ENCODE measurements around the gene HIRA.

HIRA gene

DNA sequence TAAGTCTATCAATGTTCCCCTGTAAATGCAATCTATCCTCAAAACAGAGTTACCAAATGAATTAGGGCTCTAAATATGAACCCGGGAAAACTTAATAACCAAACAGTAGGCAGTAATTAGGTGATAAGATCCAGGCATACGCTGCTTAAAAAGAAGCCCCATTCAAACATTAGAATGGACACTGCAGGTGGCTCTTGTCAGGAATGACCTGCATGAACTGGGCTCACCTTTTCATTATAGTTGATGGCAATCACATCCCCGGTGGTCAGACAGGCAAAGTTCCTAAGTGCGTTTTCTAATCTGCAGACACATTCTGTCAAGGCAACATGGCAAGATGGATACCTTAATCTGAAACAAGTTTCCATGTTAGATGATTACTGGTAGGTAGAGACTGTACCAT lies 33.4 kb upstream of the HIRA start:
- Histone ChIP-seq H2AFZ (ENCODE audit: low read depth, low read length) (no peak overlapping the region), H3K9me3 (ENCODE audit: insufficient read depth, low read length) (no peaks in the 10 kb centered on the region), H3K4me1 (ENCODE audit: low read length) (no peaks in the 10 kb centered on the region), H3K9ac (ENCODE audit: low read length) (no peak overlapping the region), H3K36me3 (replicated peaks; ENCODE audit: low read depth, low read length) (peaks cover 66% of the 10 kb centered on the region), H3K79me2 (ENCODE audit: low read length) (no peaks in the 10 kb centered on the region), H3K4me3 (ENCODE audit: low read length) (no peak overlapping the region), H4K20me1 (ENCODE audit: insufficient read depth, low read length) (no peaks in the 10 kb centered on the region; the same call in 1 of the 2 replicates), H3K4me2 (ENCODE audit: low read length) (no peak overlapping the region), H3K27me3 (ENCODE audit: low read depth, low read length) (no peaks in the 10 kb centered on the region), H3K27ac (ENCODE audit: low read length) (no peak overlapping the region)
- no peak for TF ChIP-seq EZH2phosphoT487 (IDR thresholded peaks at IDR 0.05; ENCODE audit: low read depth)
- TF ChIP-seq, protein P1, sequence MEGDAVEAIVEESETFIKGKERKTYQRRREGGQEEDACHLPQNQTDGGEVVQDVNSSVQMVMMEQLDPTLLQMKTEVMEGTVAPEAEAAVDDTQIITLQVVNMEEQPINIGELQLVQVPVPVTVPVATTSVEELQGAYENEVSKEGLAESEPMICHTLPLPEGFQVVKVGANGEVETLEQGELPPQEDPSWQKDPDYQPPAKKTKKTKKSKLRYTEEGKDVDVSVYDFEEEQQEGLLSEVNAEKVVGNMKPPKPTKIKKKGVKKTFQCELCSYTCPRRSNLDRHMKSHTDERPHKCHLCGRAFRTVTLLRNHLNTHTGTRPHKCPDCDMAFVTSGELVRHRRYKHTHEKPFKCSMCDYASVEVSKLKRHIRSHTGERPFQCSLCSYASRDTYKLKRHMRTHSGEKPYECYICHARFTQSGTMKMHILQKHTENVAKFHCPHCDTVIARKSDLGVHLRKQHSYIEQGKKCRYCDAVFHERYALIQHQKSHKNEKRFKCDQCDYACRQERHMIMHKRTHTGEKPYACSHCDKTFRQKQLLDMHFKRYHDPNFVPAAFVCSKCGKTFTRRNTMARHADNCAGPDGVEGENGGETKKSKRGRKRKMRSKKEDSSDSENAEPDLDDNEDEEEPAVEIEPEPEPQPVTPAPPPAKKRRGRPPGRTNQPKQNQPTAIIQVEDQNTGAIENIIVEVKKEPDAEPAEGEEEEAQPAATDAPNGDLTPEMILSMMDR (IDR thresholded peaks at IDR 0.05; ENCODE audit: low read depth, low read length), result no peak

DNA sequence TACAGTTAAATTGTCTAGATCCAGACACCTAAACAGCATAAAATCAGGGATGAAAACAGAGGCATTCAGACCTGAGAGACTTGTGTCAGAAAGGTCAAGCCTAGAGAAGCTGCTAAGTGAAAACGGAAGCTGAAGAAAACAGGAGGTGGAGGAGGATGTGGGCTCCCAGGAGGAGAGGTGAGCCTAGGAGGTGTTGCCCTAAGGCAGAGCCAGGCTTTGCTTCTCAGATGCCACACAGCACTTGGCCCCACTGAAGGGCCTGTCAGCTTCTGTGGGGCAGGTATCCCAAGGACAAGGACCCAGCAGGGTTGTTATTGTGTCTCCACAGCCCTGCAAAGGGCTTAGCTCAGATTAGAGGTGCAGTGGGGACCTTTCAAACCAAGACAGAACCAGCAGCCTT lies 33.0 kb upstream of the HIRA start:
- TF ChIP-seq EZH2phosphoT487 (IDR thresholded peaks at IDR 0.05; ENCODE audit: low read depth), result no peak
- TF ChIP-seq, protein P1 (IDR thresholded peaks at IDR 0.05; ENCODE audit: low read depth, low read length), result no peak
- H3K9ac ChIP-seq (ENCODE audit: low read length), result no peak overlapping the region
- no peaks in the 10 kb centered on the region for H3K9me3 ChIP-seq (ENCODE audit: insufficient read depth, low read length)
- H4K20me1 ChIP-seq (ENCODE audit: insufficient read depth, low read length), result no peaks in the 10 kb centered on the region; the same call in 1 of the 2 replicates
- no peaks in the 10 kb centered on the region for H3K27me3 ChIP-seq (ENCODE audit: low read depth, low read length)
- H3K4me3 ChIP-seq (ENCODE audit: low read length), result no peak overlapping the region
- H2AFZ ChIP-seq (ENCODE audit: low read depth, low read length), result no peak overlapping the region
- no peak overlapping the region for H3K4me2 ChIP-seq (ENCODE audit: low read length)
- no peak overlapping the region for H3K27ac ChIP-seq (ENCODE audit: low read length)
- H3K36me3 ChIP-seq (replicated peaks; ENCODE audit: low read depth, low read length), result peaks cover 62% of the 10 kb centered on the region
- no peaks in the 10 kb centered on the region for H3K4me1 ChIP-seq (ENCODE audit: low read length)
- H3K79me2 ChIP-seq (ENCODE audit: low read length), result no peaks in the 10 kb centered on the region

DNA sequence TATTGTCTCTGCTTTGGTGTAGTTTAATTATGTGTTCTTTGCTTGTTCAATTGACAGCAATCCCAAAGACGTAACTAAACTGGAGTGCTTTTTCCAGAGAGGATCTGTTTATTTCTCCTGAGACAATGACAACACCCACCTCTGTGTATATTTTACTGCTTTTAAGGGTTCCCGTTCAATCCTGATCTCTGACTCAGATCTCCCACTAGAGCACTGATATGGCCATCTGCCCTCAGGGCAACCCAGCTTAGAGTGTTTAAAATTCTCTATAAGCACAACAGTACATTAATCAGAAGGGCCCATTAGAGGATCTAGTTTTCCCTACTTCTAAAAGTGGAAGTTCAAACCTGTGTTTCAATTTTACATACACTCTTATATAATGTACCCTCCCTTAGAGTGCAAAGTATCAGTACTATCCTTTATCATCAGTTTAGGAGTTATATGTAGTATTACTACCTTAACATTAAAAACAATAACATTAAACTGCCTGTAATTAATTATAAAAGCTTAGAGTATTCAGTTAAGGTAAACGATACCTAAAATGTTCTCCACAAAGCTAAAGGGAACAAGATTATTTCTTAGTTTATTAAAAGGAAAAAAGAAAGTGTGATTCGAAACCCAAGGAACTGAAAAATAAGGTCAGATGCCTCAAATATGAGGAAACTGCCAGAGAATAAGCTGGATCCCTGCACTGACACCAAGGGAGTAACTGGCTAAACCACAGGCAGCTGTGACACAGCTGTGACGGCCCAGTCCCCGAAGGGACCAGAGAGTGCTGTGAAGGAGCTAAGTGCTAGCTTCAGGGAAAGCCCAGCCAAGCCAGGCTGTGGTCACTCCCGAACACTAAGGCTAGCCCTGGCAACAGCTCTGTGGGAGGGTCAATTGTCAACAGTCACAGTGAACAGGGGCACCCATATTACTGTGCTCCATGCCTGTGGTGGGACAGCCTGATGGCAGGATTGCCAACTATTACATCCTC lies 32.2 kb upstream of the HIRA start:
- H3K4me1 ChIP-seq (ENCODE audit: low read length), result no peaks in the 10 kb centered on the region
- TF ChIP-seq, protein P1 (IDR thresholded peaks at IDR 0.05; ENCODE audit: low read depth, low read length), result no peak
- no peak for TF ChIP-seq EZH2phosphoT487 (IDR thresholded peaks at IDR 0.05; ENCODE audit: low read depth)
- H3K36me3 ChIP-seq (replicated peaks; ENCODE audit: low read depth, low read length), result peaks cover 58% of the 10 kb centered on the region
- no peak overlapping the region for H3K27ac ChIP-seq (ENCODE audit: low read length)
- no peak overlapping the region for H2AFZ ChIP-seq (ENCODE audit: low read depth, low read length)
- H3K9me3 ChIP-seq (ENCODE audit: insufficient read depth, low read length), result no peaks in the 10 kb centered on the region
- no peak overlapping the region for H3K4me2 ChIP-seq (ENCODE audit: low read length)
- H4K20me1 ChIP-seq (ENCODE audit: insufficient read depth, low read length), result no peaks in the 10 kb centered on the region; the same call in 1 of the 2 replicates
- H3K27me3 ChIP-seq (ENCODE audit: low read depth, low read length), result no peaks in the 10 kb centered on the region
- no peaks in the 10 kb centered on the region for H3K79me2 ChIP-seq (ENCODE audit: low read length)
- no peak overlapping the region for H3K4me3 ChIP-seq (ENCODE audit: low read length)
- no peak overlapping the region for H3K9ac ChIP-seq (ENCODE audit: low read length)

DNA sequence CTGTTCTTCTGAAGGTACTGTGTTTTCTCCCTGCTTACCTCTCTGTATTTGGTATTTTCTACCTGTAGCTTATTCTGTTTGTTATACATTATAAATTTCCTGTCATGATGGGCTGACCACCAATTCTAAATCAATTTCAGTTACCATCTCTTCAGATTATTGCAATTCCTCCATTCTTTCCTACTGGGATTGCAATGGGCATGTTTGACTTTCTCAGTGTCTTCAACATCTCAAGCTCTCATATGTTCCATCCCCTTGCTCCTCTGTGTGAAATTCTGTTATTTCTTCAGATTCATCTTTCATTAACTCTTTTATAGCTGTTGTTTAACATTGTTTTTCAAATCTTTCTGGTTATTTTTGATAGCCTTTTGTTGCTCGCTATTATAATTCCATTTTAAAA lies 31.5 kb upstream of the HIRA start:
- Histone ChIP-seq H3K4me2 (ENCODE audit: low read length) (no peak overlapping the region), H3K9ac (ENCODE audit: low read length) (no peak overlapping the region)

More for the DNA sequence above, 31.5 kb upstream of the HIRA start:
- H3K36me3 ChIP-seq (replicated peaks; ENCODE audit: low read depth, low read length), result peaks cover 51% of the 10 kb centered on the region
- H3K4me3 ChIP-seq (ENCODE audit: low read length), result no peak overlapping the region
- no peaks in the 10 kb centered on the region for H3K27me3 ChIP-seq (ENCODE audit: low read depth, low read length)
- no peaks in the 10 kb centered on the region for H3K9me3 ChIP-seq (ENCODE audit: insufficient read depth, low read length)
- H3K27ac ChIP-seq (ENCODE audit: low read length), result no peak overlapping the region
- no peaks in the 10 kb centered on the region for H3K4me1 ChIP-seq (ENCODE audit: low read length)
- no peaks in the 10 kb centered on the region for H3K79me2 ChIP-seq (ENCODE audit: low read length)
- no peaks in the 10 kb centered on the region; the same call in 1 of the 2 replicates for H4K20me1 ChIP-seq (ENCODE audit: insufficient read depth, low read length)
- TF ChIP-seq EZH2phosphoT487 (IDR thresholded peaks at IDR 0.05; ENCODE audit: low read depth), result no peak
- TF ChIP-seq, protein P1 (IDR thresholded peaks at IDR 0.05; ENCODE audit: low read depth, low read length), result no peak
- no peak overlapping the region for H2AFZ ChIP-seq (ENCODE audit: low read depth, low read length)
